GM10248 (cell line): ENCODE data around the gene SSH2.

Source experiments
- CTCF ChIA-PET: fragments of 300-600 bp; sonication (Branson Sonifier 250); formaldehyde crosslinking; extraction: SDS; loops from one replicate; lab custom pipeline; 2021; ENCODE audit warnings: antibody characterized with exemption; lab: Yijun Ruan, JAX
- POLR2A ChIA-PET: fragments of 350-650 bp; sonication (Branson Sonifier 250); formaldehyde crosslinking; extraction: SDS; loops from one replicate; lab custom pipeline; 2020; ENCODE audit warnings: antibody characterized with exemption; lab: Yijun Ruan, JAX
- DNase-seq: peaks from one replicate; pipeline ENCODE4 v3.0.0; 2012; ENCODE audit errors: extremely low spot score
- TF ChIP-seq, protein P1 (sequence below): IDR thresholded peaks from 2 replicates; pipeline ENCODE4 v1.5.1; 2012; ENCODE audit warnings: mild to moderate bottlenecking, low read depth; ENCODE audit errors: extremely low read depth, missing control alignments, control extremely low read depth

SSH2 gene

DNA sequence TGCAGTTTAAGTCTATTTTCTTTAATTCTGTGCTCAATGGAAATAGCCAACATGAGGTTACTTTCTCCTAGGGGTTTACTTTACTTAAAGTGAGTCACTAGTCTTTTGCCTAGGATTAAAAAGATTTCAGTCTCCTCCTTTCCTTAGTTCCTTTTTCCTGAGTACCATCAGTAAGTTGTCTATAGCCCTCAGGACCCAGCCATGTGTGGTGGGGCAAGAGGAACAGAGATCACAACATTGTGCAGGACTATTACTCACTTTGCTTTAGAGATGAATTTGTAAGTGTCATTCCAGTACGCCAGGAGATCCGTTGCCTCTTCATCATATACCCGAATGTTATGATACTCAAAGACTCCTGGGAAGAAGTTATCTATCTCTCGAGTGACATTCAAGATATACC, 279.6 kb downstream of the SSH2 start:
- TF ChIP-seq, protein P1, sequence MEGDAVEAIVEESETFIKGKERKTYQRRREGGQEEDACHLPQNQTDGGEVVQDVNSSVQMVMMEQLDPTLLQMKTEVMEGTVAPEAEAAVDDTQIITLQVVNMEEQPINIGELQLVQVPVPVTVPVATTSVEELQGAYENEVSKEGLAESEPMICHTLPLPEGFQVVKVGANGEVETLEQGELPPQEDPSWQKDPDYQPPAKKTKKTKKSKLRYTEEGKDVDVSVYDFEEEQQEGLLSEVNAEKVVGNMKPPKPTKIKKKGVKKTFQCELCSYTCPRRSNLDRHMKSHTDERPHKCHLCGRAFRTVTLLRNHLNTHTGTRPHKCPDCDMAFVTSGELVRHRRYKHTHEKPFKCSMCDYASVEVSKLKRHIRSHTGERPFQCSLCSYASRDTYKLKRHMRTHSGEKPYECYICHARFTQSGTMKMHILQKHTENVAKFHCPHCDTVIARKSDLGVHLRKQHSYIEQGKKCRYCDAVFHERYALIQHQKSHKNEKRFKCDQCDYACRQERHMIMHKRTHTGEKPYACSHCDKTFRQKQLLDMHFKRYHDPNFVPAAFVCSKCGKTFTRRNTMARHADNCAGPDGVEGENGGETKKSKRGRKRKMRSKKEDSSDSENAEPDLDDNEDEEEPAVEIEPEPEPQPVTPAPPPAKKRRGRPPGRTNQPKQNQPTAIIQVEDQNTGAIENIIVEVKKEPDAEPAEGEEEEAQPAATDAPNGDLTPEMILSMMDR = no peak
- CTCF ChIA-PET = interaction anchor here (1.1 to 1.3 kb wide), 3 partner anchors 11 to 33 kb away, joined by 4 to 5 read pairs (median 4); no protein-coding TSS in a partner anchor
- POLR2A ChIA-PET = no interaction called here
- no peak for DNase-seq

DNA sequence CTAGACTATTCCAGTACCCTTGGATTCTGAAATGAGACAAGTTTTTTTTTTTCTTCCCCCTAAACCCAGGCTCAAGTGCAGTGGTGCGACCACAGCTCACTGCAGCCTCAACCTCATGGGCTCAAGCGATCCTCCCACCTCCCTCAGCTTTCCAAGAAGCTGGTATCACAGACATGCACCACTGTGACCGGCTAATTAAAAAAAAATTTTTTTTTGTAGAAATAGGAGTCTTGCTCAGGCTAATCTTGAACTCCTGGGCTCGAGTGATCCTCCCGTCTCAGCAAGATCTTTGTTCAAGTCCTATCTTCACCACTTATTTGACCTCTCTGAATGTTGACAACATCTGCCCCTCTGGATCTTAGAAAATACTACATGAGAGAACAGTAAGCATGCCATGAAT, 280.7 kb downstream of the SSH2 start:
- ChIA-PET CTCF (interaction anchor here (1.0 to 1.3 kb wide), 3 partner anchors 10 to 68 kb away, joined by 3 to 5 read pairs (median 4); no protein-coding TSS in a partner anchor), POLR2A (no interaction called here)
- no peak for DNase-seq
- TF ChIP-seq, protein P1 = no peak

DNA sequence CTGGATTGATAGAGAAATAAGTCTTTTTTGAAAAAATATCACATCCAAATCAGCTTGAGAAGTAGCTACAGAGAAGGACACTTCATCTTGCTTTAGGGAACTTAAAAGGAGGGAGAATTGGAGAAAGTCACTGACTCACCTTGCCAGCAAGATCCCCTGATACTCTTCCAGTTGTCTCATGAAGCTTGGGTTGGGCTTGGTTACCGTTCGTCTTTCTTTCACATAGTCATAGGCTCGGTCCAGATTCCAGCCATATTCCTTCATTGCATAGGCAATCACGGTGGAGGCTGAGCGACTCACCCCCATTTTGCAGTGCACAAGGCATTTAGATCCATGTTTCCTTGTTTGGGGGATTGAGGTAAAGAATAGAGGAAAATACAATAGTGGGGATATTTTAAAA, 282.0 kb downstream of the SSH2 start:
- TF ChIP-seq, protein P1 = no peak
- POLR2A ChIA-PET = no interaction called here
- no peak for DNase-seq
- CTCF ChIA-PET = interaction anchor here (0.8 to 1.8 kb wide), 3 partner anchors 31 to 160 kb away, joined by 3 to 6 read pairs (median 3); no protein-coding TSS in a partner anchor

DNA sequence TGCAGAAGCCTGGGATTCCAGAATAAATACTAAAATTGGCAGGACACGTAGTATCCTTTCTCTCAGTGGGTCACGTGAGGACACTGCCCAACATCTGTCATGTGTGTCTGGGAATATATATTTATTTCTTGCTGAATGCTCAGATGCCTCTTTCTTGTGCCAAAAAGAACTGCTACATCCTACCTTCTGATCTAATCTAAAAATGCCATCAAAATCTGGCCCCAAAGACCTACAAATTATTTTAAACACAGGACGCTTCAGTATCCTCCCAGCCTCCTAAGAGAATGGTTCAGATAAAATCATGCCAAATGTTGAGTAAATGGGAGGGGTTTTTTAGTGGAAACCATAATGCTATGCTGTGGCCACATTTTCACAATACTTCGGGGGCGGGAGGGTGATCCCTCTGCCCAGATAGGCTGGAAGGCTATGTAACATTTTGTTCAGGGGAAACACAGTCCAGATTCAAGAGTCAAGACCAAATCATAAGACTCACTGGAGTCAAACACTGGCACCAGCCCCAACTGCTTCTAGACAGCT, 284.4 kb downstream of the SSH2 start:
- POLR2A ChIA-PET = no interaction called here
- no peak for DNase-seq
- CTCF ChIA-PET = interaction anchor here (1.0 to 5.8 kb wide), 2 partner anchors 13 to 134 kb away, joined by 3 to 20 read pairs; no protein-coding TSS in a partner anchor
- TF ChIP-seq, protein P1 = no peak

DNA sequence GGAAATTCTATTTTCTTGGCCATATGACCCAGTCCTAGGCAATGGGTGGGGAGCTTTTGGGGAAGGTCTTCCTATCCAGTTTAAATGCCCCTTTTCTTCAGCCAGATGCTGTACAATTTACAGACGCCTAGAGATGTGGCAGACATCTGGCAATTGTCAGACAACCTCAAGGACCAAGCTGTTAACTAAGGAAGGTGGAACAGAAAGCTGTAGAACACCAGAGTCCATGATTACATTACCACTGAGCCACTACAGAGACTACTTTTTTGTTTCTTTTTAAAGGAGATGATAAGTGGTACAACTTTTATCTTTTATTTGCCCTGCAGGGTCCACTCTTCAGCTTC, 286.2 kb downstream of the SSH2 start:
- CTCF ChIA-PET = interaction anchor here (0.7 to 5.8 kb wide), 6 partner anchors 10 to 288 kb away, joined by 3 to 21 read pairs (median 10); no protein-coding TSS in a partner anchor
- TF ChIP-seq, protein P1 = no peak
- no peak for DNase-seq
- POLR2A ChIA-PET = no interaction called here

DNA sequence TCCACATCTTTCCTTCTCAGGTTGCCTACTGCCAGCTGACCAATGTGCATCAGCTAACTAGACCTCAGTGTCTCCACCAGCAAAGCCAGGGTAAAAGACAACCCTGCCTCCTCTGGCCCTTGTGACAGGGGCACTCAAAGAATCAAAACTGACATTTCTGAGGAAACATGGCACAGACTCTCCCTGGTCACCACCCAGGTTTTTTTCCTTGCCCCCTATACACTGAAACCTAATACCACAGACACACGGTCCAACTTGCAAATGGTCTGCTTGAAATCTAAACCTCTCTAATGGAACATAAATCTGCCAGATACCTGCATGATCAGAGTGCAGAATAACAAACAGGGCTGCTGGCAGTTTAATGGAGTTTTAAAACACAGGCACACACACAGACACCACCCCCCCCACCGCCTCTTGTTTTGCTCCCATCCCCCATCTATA, 287.8 kb downstream of the SSH2 start:
- TF ChIP-seq, protein P1 = no peak
- ChIA-PET CTCF (interaction anchor here (1.0 to 5.8 kb wide), 9 partner anchors 8 to 289 kb away, joined by 3 to 21 read pairs (median 4); no protein-coding TSS in a partner anchor), POLR2A (interaction anchor here (0.6 kb wide), 1 partner anchor 262 kb away, joined by 4 read pairs; no protein-coding TSS in a partner anchor)
- no peak for DNase-seq
